Effector memory CD4-positive, alpha-beta T cell (primary cell): ENCODE data around the gene SLC12A1.
"Not testable (repeated sequence)": the region's sequence is repeated elsewhere in the genome, so short reads cannot be mapped to it uniquely, and the experiment has no call there.

Experiments
- DNase-seq, 3 donors: peaks; one replicate each; pipeline ENCODE4 v3.0.0-alpha.2; 2020
- H3K27ac ChIP-seq: 2 replicates; pipeline ENCODE4 v1.7.0; 2013; ENCODE audit warnings: mild to moderate bottlenecking, low read length, moderate library complexity; ENCODE audit not compliant: insufficient read depth, poor library complexity, severe bottlenecking
- H3K27me3 ChIP-seq: replicated peaks from 2 replicates; pipeline ENCODE4 v1.7.0; 2013; ENCODE audit warnings: mild to moderate bottlenecking, low read length; ENCODE audit not compliant: insufficient read depth, control insufficient read depth, poor library complexity, severe bottlenecking
- H3K36me3 ChIP-seq: 2 replicates; pipeline ENCODE4 v1.7.0; 2013; ENCODE audit warnings: mild to moderate bottlenecking, low read length, moderate library complexity; ENCODE audit not compliant: control insufficient read depth, insufficient read depth
- H3K4me1 ChIP-seq: 2 replicates; pipeline ENCODE4 v1.7.0; 2013; ENCODE audit warnings: low read length, mild to moderate bottlenecking; ENCODE audit not compliant: control insufficient read depth, insufficient read depth, poor library complexity, severe bottlenecking
- H3K4me3 ChIP-seq: 2 replicates; pipeline ENCODE4 v1.7.0; 2013; ENCODE audit warnings: low read length, low read depth, mild to moderate bottlenecking; ENCODE audit not compliant: insufficient read depth, poor library complexity, severe bottlenecking
- H3K9me3 ChIP-seq: 2 replicates; pipeline ENCODE4 v1.7.0; 2013; ENCODE audit warnings: mild to moderate bottlenecking, low read length, moderate library complexity; ENCODE audit not compliant: control insufficient read depth

Gene SLC12A1

GRCh38 chr15:48323294-48323693 lies 117.2 kb downstream of the SLC12A1 start:
- Histone ChIP-seq H3K27ac (no peak overlapping the region), H3K4me3 (no peak overlapping the region), H3K36me3 (no peaks in the 10 kb centered on the region), H3K9me3 (no peaks in the 10 kb centered on the region), H3K4me1 (no peaks in the 10 kb centered on the region), H3K27me3 (no peaks in the 10 kb centered on the region)
- no peak for DNase-seq

- Histone ChIP-seq H3K27ac (no peak overlapping the region), H3K4me1 (no peaks in the 10 kb centered on the region), H3K27me3 (no peaks in the 10 kb centered on the region)
Measured at GRCh38 chr15:48324949-48325348, 118.8 kb downstream of the SLC12A1 start.

GRCh38 chr15:48325400-48325799 lies 119.3 kb downstream of the SLC12A1 start:
- H3K4me3 ChIP-seq: no peak overlapping the region
- no peaks in the 10 kb centered on the region for H3K27me3 ChIP-seq
- H3K36me3 ChIP-seq: no peaks in the 10 kb centered on the region
- no peaks in the 10 kb centered on the region for H3K4me1 ChIP-seq
- no peak overlapping the region for H3K27ac ChIP-seq
- no peak for DNase-seq
- H3K9me3 ChIP-seq: no peaks in the 10 kb centered on the region

More at GRCh38 chr15:48324949-48325348, 118.8 kb downstream of the SLC12A1 start:
- H3K36me3 ChIP-seq: no peaks in the 10 kb centered on the region
- H3K4me3 ChIP-seq: no peak overlapping the region
- H3K9me3 ChIP-seq: no peaks in the 10 kb centered on the region
- DNase-seq: no peak

- H3K4me1 ChIP-seq: not testable (repeated sequence)
Measured at GRCh38 chr15:48326180-48326579, 120.1 kb downstream of the SLC12A1 start.

GRCh38 chr15:48330105-48330785 lies 124.1 kb downstream of the SLC12A1 start:
- Histone ChIP-seq H3K27ac (peak overlapping the region; percentile 89), H3K4me1 (peaks cover 7% of the 10 kb centered on the region), H3K36me3 (peaks cover 5% of the 10 kb centered on the region), H3K9me3 (no peaks in the 10 kb centered on the region), H3K4me3 (peak overlapping the region; percentile 91), H3K27me3 (no peaks in the 10 kb centered on the region)
- DNase-seq: no peak

More at GRCh38 chr15:48326180-48326579, 120.1 kb downstream of the SLC12A1 start:
- H3K9me3 ChIP-seq, H3K27me3 ChIP-seq, H3K4me3 ChIP-seq, H3K36me3 ChIP-seq, DNase-seq, H3K27ac ChIP-seq: not testable (repeated sequence)

GRCh38 chr15:48330855-48331795 lies 125.0 kb downstream of the SLC12A1 start, which contains the start of gene DUT:
Gene DUT, plus strand, starts transcription at chr15:48331429. Its CDS starts 87 bp downstream, at chr15:48331516.
- H3K27me3 ChIP-seq: no peaks in the 10 kb centered on the region
- H3K4me1 ChIP-seq: peaks cover 7% of the 10 kb centered on the region
- peak; percentile 59 to 70 (median 67) for DNase-seq
- peak within 1 kb of the TSS; percentile 91 for H3K4me3 ChIP-seq
- peaks cover 8% of the 10 kb centered on the region for H3K36me3 ChIP-seq
- H3K9me3 ChIP-seq: no peaks in the 10 kb centered on the region
- H3K27ac ChIP-seq: peak within 1 kb of the TSS; percentile 89

- Histone ChIP-seq H3K4me3 (peak overlapping the region; percentile 91), H3K27me3 (no peaks in the 10 kb centered on the region), H3K27ac (peak overlapping the region; percentile 89), H3K4me1 (peaks cover 7% of the 10 kb centered on the region), H3K9me3 (no peaks in the 10 kb centered on the region), H3K36me3 (peaks cover 15% of the 10 kb centered on the region)
- DNase-seq: peak; percentile 47 to 55 (median 55)
Measured at GRCh38 chr15:48331796-48332641, 125.9 kb downstream of the SLC12A1 start.

- H3K27ac ChIP-seq: peak overlapping the region; percentile 89
- no peak for DNase-seq
- H3K4me1 ChIP-seq: peaks cover 7% of the 10 kb centered on the region
- H3K36me3 ChIP-seq: peaks cover 17% of the 10 kb centered on the region
- H3K27me3 ChIP-seq: no peaks in the 10 kb centered on the region
- H3K9me3 ChIP-seq: no peaks in the 10 kb centered on the region
- H3K4me3 ChIP-seq: peak overlapping the region; percentile 91
Measured at GRCh38 chr15:48332642-48333034, 126.5 kb downstream of the SLC12A1 start.

GRCh38 chr15:48333540-48333939 lies 127.4 kb downstream of the SLC12A1 start:
- Histone ChIP-seq H3K27ac (no peak overlapping the region), H3K36me3 (peaks cover 23% of the 10 kb centered on the region), H3K27me3 (no peaks in the 10 kb centered on the region), H3K4me3 (no peak overlapping the region), H3K4me1 (peaks cover 7% of the 10 kb centered on the region), H3K9me3 (no peaks in the 10 kb centered on the region)
- DNase-seq: no peak
